Measurements from ENCODE around the gene GIPC2.
"Not testable (repeated sequence)": the region's sequence is repeated elsewhere in the genome, so short reads cannot be mapped to it uniquely, and the experiment has no call there.

The GIPC2 gene

GRCh38 chr1:78045926-78046778, at the start of gene GIPC2:
Gene GIPC2 (plus strand): TSS chr1:78045966. CDS start chr1:78046095, 129 bp downstream.
- peak; percentile 11 for DNase-seq

GRCh38 chr1:77996734-77997133, 49.0 kb upstream of the GIPC2 start:
- no peak for DNase-seq

- not testable (repeated sequence) for DNase-seq
Measured at GRCh38 chr1:78000536-78000935, 45.2 kb upstream of the GIPC2 start.

GRCh38 chr1:78003070-78003746, 42.6 kb upstream of the GIPC2 start:
- DNase-seq, result no peak

- peak; percentile 70 for DNase-seq
Measured at GRCh38 chr1:78003882-78004718, 41.7 kb upstream of the GIPC2 start.

GRCh38 chr1:78004719-78005447, 40.9 kb upstream of the GIPC2 start, which contains the start of gene DNAJB4:
Gene DNAJB4 (plus strand): TSS chr1:78004939. CDS start chr1:78005111, 172 bp downstream.
- peak; percentile 94 for DNase-seq

GRCh38 chr1:78005448-78005722, 40.4 kb upstream of the GIPC2 start:
- DNase-seq, result no peak

GRCh38 chr1:78005755-78006154, 40.0 kb upstream of the GIPC2 start:
- DNase-seq, result no peak

GRCh38 chr1:78006521-78006920, 39.2 kb upstream of the GIPC2 start:
- no peak for DNase-seq

GRCh38 chr1:78007677-78008341, 38.0 kb upstream of the GIPC2 start:
- DNase-seq, result no peak

- no peak for DNase-seq
Measured at GRCh38 chr1:78009276-78009675, 36.5 kb upstream of the GIPC2 start.

GRCh38 chr1:78009836-78010235, 35.9 kb upstream of the GIPC2 start:
- no peak for DNase-seq

- no peak for DNase-seq
Measured at GRCh38 chr1:78011050-78011449, 34.7 kb upstream of the GIPC2 start.

GRCh38 chr1:78015148-78015547, 30.6 kb upstream of the GIPC2 start:
- no peak for DNase-seq

GRCh38 chr1:78019024-78019423, 26.7 kb upstream of the GIPC2 start:
- DNase-seq, result no peak

- not testable (repeated sequence) for DNase-seq
Measured at GRCh38 chr1:78021134-78021533, 24.6 kb upstream of the GIPC2 start.

- no peak for DNase-seq
Measured at GRCh38 chr1:78029793-78030192, 16.0 kb upstream of the GIPC2 start.

GRCh38 chr1:78032996-78033796, 12.6 kb upstream of the GIPC2 start:
- DNase-seq, result no peak

GRCh38 chr1:78033797-78034172, 12.0 kb upstream of the GIPC2 start:
- no peak for DNase-seq

GRCh38 chr1:78035121-78035520, 10.6 kb upstream of the GIPC2 start:
- no peak for DNase-seq

- no peak for DNase-seq
Measured at GRCh38 chr1:78036450-78036849, 9.3 kb upstream of the GIPC2 start.

Data from activated CD4-positive, alpha-beta T cell treated with anti-CD3 and anti-CD28 coated beads, Interleukin-10, Interleukin-2, amounts not matched to agents 100 ng/mL and 50 ng/mL, durations not matched to agents 16 hours and 8 hours (primary cell).